ENCODE results near the gene CDKAL1.
"Not testable (repeated sequence)": the region's sequence is repeated elsewhere in the genome, so short reads cannot be mapped to it uniquely, and the experiment has no call there.

CDKAL1 gene

DNA sequence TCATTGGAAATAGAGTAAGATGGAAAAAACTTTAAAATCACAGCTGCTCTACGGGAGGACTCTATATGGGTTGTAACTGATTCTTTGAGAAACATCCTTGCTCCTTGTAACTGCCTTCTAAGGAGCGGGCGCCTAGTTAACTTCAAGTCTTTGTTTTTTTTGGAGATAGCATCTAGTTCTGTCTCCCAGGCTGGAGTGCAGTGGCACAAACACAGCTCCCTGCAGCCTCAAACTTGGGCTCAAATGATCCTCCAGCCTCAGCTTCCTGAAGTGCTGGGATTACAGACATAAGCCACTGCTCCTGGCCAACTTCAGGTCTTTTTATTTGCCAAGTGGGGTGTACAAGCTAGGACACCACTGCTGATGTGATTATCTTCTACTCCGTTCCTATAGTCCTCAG, 552.9 kb downstream of the CDKAL1 start:
- Histone ChIP-seq H3K4me1 (no peaks in the 10 kb centered on the region), H3K27me3 (no peaks in the 10 kb centered on the region), H3K4me3 (no peak overlapping the region), H3K36me3 (no peaks in the 10 kb centered on the region), H3K9me3 (no peaks in the 10 kb centered on the region), H3K27ac (no peak overlapping the region)
- no peak for DNase-seq
- intact Hi-C loops (cut with DNase I; ENCODE audit: low total_unique reads): no loop called here
- TF ChIP-seq, protein P1, sequence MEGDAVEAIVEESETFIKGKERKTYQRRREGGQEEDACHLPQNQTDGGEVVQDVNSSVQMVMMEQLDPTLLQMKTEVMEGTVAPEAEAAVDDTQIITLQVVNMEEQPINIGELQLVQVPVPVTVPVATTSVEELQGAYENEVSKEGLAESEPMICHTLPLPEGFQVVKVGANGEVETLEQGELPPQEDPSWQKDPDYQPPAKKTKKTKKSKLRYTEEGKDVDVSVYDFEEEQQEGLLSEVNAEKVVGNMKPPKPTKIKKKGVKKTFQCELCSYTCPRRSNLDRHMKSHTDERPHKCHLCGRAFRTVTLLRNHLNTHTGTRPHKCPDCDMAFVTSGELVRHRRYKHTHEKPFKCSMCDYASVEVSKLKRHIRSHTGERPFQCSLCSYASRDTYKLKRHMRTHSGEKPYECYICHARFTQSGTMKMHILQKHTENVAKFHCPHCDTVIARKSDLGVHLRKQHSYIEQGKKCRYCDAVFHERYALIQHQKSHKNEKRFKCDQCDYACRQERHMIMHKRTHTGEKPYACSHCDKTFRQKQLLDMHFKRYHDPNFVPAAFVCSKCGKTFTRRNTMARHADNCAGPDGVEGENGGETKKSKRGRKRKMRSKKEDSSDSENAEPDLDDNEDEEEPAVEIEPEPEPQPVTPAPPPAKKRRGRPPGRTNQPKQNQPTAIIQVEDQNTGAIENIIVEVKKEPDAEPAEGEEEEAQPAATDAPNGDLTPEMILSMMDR (IDR thresholded peaks at IDR 0.05): no peak

GRCh38 chr6:21091411-21091810, 557.2 kb downstream of the CDKAL1 start:
- intact Hi-C loops (cut with DNase I; ENCODE audit: low total_unique reads): no loop called here
- no peak for DNase-seq
- Histone ChIP-seq H3K9me3 (no peaks in the 10 kb centered on the region), H3K27ac (no peak overlapping the region), H3K36me3 (no peaks in the 10 kb centered on the region), H3K4me1 (no peaks in the 10 kb centered on the region), H3K27me3 (no peaks in the 10 kb centered on the region), H3K4me3 (no peak overlapping the region)
- TF ChIP-seq, protein P1 (IDR thresholded peaks at IDR 0.05): no peak

GRCh38 chr6:21092231-21092772, 558.0 kb downstream of the CDKAL1 start:
- H3K9me3 ChIP-seq; H3K27me3 ChIP-seq; DNase-seq; H3K27ac ChIP-seq; H3K4me1 ChIP-seq; H3K4me3 ChIP-seq; H3K36me3 ChIP-seq; intact Hi-C loops (cut with DNase I; ENCODE audit: low total_unique reads): not testable (repeated sequence)

DNA sequence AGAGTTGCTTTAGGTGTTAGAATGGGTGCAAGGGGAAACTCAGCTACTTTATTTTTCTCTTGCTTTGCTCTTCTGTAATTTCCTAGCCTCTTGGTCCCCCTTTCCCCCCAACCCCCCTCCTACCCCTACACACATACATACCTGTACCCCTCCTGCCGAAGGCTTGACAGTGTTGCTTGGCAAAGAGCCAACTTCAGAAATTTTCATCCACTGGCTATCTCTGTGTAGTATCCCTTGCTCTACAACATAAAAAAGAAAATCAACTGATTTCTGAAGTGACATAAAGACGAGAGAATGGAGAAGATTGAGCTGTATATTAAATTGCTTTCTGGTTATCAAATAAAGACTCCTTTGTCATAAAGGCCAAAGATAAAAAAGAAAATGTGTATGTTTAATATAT, 561.2 kb downstream of the CDKAL1 start:
- no peak overlapping the region for H3K27ac ChIP-seq
- H3K9me3 ChIP-seq: no peaks in the 10 kb centered on the region
- TF ChIP-seq, protein P1 (IDR thresholded peaks at IDR 0.05): no peak
- intact Hi-C loops (cut with DNase I; ENCODE audit: low total_unique reads): no loop called here
- H3K27me3 ChIP-seq: no peaks in the 10 kb centered on the region
- no peaks in the 10 kb centered on the region for H3K36me3 ChIP-seq
- H3K4me3 ChIP-seq: no peak overlapping the region
- H3K4me1 ChIP-seq: no peaks in the 10 kb centered on the region
- no peak for DNase-seq

- DNase-seq: no peak
- Histone ChIP-seq H3K36me3 (no peaks in the 10 kb centered on the region), H3K27ac (no peak overlapping the region), H3K4me1 (no peaks in the 10 kb centered on the region), H3K4me3 (no peak overlapping the region), H3K27me3 (no peaks in the 10 kb centered on the region), H3K9me3 (no peaks in the 10 kb centered on the region)
- TF ChIP-seq, protein P1 (IDR thresholded peaks at IDR 0.05): no peak
- intact Hi-C loops (cut with DNase I; ENCODE audit: low total_unique reads): no loop called here
These were observed 563.9 kb downstream of the CDKAL1 start for GRCh38 chr6:21098134-21098533.

DNA sequence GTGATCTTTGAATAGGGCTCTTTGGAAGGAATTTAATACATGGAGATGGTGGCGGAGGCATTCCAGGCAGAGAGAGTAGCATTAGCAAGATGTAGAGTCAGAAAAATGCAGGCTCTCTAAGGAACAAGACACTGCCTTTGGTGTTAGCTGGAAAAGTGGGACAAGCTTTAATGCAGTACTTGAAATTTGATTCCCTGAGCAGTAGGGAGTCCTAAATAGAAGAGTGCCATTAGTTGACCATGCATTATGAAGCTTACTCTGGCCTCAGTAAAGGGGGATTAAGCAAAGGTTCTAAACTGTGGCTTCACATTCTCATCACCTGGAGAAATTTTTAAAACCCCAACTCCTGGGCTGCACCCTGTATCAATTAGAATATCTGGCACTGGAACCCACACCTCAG, 564.5 kb downstream of the CDKAL1 start:
- no peak overlapping the region for H3K27ac ChIP-seq
- intact Hi-C loops (cut with DNase I; ENCODE audit: low total_unique reads): no loop called here
- no peaks in the 10 kb centered on the region for H3K4me1 ChIP-seq
- DNase-seq: no peak
- no peaks in the 10 kb centered on the region for H3K36me3 ChIP-seq
- H3K4me3 ChIP-seq: no peak overlapping the region
- no peaks in the 10 kb centered on the region for H3K9me3 ChIP-seq
- no peaks in the 10 kb centered on the region for H3K27me3 ChIP-seq
- TF ChIP-seq, protein P1 (IDR thresholded peaks at IDR 0.05): no peak

All from tibial artery (tissue), 4 donors.